ENCODE data around the gene SCN9A. TPM values are rescaled to one million over a fixed set of nuclear protein-coding genes. Genes with fewer than 3 reads are reported as not detected.

SCN9A gene
- total and polyA plus RNA-seq, 2 donors = 0.67 to 32.9 TPM

DNA sequence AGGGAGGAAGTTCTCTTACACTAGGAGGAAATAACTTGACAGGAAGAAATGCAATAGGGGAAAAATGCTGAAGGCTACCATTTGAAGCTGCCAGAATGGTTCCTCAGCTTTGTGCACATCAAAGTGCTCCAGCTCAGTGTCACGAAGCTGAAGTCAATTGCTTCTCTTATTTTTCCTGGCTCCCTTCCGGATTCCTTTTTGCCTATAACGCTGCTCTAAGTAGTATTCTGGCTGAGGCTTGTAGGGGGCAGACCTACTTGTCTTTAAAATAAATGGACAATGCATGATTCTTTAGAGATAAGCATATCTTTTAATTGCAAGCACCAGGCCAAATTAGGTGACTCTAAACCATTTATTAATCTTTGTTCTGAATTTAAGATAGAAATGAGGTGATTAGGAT is 187.7 kb downstream of the SCN9A start:
- no peaks in the 10 kb centered on the region for H3K36me3 ChIP-seq (ENCODE audit: insufficient read depth)
- no peak overlapping the region for H3K27ac ChIP-seq (ENCODE audit: low read depth)
- no peak overlapping the region for H3K4me3 ChIP-seq (ENCODE audit: low read depth, low read length)
- 28% methylated on average over 3 of the region's 3 CpGs for WGBS
- no peaks in the 10 kb centered on the region for H3K4me1 ChIP-seq (ENCODE audit: insufficient read depth)
- DNase-seq (ENCODE audit: extremely low spot score) = no peak

DNA sequence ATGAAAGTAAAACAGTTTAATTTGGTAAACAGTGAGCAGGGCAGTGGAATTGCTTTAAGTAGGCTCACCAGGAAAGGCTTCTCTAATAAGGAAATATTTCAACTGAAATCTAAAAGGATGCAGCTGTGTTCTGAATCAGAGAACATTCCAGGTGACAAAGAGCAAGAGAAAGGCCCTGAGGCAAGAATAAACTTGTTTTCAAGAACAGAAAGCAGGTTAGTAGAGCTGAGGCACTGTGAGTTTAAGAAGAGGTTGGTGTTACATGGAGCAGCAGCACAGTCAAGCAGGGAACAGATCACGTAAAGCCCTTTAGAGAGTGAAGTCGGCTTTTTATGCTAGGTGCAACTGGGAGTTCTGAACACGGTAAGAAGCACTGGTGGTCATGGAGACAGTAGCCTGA is 191.0 kb downstream of the SCN9A start:
- H3K36me3 ChIP-seq (ENCODE audit: insufficient read depth) = no peaks in the 10 kb centered on the region
- H3K4me1 ChIP-seq (ENCODE audit: insufficient read depth) = no peaks in the 10 kb centered on the region
- H3K27ac ChIP-seq (ENCODE audit: low read depth) = no peak overlapping the region
- no peak overlapping the region for H3K4me3 ChIP-seq (ENCODE audit: low read depth, low read length)
- WGBS = 70% methylated on average over 3 of the region's 3 CpGs
- peak; percentile 57 for DNase-seq (ENCODE audit: extremely low spot score)

DNA sequence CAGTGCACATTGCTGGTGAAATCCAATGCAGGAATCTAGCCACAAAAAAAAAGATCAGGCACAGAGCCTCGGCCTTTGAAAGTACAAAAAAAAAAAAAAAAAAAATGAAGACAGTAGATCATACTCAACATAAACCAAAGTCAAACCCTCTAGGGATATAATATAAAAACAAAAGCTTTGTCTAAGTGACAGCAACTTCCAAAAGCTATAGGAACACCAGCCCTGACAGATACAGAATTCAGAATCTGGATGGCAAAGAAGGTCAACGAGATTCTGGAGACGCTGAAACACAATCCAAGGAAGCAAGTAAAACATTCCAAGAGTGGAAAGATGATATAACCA is 194.0 kb downstream of the SCN9A start:
- WGBS = 31% methylated on average over 3 of the region's 3 CpGs
- Histone ChIP-seq H3K36me3 (ENCODE audit: insufficient read depth) (no peaks in the 10 kb centered on the region), H3K4me3 (ENCODE audit: low read depth, low read length) (no peak overlapping the region), H3K27ac (ENCODE audit: low read depth) (no peak overlapping the region), H3K4me1 (ENCODE audit: insufficient read depth) (no peaks in the 10 kb centered on the region)
- DNase-seq (ENCODE audit: extremely low spot score) = no peak

DNA sequence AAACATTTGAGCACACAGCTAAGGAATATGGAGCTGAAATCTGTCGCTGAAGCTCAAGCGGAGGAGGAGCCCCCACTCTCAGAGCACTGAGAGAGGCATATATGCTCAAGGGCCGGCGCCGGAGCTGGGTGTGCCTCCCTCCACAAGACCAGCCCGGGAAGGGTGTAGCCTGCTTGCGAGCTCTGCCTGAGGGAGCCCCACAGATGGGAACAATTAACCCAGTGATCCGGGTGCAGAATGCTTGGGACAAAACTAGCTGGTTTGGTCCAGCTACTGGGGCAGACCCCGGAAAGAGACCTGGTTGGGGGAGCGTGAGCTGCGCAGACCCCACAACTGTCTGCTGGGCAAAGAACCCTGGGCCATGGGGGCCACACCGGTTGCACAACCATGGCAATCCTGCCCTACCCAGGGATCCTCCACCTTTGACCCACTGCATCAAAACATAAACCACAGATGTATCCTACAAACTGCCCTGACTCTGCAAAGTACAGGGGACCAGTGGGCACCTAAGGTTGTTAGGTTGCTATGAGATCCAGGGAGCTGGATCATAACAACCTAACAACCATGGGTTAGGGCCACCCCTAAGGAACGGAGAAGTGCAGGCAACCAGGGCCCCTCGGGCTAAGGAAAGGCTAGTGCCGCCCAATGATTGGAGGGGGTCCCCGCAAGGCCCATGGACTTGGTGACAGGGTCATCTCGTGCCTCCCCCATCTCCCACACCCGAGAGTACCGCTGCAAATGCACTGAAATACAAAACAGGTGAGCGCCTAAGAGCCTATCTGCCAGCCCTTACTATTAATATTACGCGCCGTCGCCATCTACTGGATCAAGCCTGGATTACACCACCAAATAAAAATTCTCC is 194.6 kb downstream of the SCN9A start:
- 60% methylated on average over 24 of the region's 24 CpGs for WGBS
- H3K27ac ChIP-seq (ENCODE audit: low read depth) = no peak overlapping the region
- H3K4me3 ChIP-seq (ENCODE audit: low read depth, low read length) = no peak overlapping the region
- DNase-seq (ENCODE audit: extremely low spot score) = peak; percentile 18
- H3K36me3 ChIP-seq (ENCODE audit: insufficient read depth) = no peaks in the 10 kb centered on the region
- H3K4me1 ChIP-seq (ENCODE audit: insufficient read depth) = no peaks in the 10 kb centered on the region

DNA sequence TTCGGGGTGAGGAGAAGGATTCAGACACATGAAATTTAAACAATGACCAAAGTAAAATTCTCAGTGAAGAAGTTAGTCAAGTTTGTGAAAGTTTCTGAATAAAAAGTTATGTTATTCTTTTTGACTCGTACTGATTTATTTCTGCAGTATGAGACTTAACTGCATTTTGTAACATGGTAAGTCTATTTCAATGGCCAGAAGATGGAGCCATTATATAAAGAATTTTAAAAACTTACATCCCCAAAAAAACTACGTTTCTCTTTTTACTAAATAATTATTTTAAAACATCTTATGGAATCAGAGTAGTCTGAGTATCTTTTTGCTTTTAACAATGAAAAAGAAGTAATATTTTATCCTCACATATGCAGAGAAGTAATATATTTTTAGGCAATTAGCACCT is 196.5 kb downstream of the SCN9A start:
- 26% methylated on average over 3 of the region's 3 CpGs for WGBS
- Histone ChIP-seq H3K36me3 (ENCODE audit: insufficient read depth) (no peaks in the 10 kb centered on the region), H3K27ac (ENCODE audit: low read depth) (no peak overlapping the region), H3K4me1 (ENCODE audit: insufficient read depth) (no peaks in the 10 kb centered on the region), H3K4me3 (ENCODE audit: low read depth, low read length) (no peak overlapping the region)
- DNase-seq (ENCODE audit: extremely low spot score) = no peak

DNA sequence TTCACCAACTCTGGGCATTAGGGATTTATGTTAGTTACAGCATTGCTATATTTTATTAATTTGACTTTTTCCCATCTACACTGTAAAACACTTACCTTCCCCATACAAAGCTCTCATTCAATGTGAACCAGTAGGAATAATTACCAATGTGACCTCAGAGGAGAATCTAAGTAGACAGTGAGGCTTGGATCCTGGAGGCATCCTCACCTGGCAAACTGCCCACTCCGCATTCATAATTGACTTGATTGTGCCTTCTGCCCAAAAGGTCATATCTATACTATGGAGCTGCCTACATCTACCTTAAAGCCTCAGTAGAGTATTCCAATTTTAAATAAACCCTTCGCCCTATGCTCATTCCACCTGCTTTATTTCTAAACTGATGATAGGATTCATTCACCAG is 202.5 kb downstream of the SCN9A start:
- H3K36me3 ChIP-seq (ENCODE audit: insufficient read depth) = no peaks in the 10 kb centered on the region
- no peak for DNase-seq (ENCODE audit: extremely low spot score)
- 92% methylated on average over 2 of the region's 2 CpGs for WGBS
- no peaks in the 10 kb centered on the region for H3K4me1 ChIP-seq (ENCODE audit: insufficient read depth)
- no peak overlapping the region for H3K4me3 ChIP-seq (ENCODE audit: low read depth, low read length)
- H3K27ac ChIP-seq (ENCODE audit: low read depth) = no peak overlapping the region

DNA sequence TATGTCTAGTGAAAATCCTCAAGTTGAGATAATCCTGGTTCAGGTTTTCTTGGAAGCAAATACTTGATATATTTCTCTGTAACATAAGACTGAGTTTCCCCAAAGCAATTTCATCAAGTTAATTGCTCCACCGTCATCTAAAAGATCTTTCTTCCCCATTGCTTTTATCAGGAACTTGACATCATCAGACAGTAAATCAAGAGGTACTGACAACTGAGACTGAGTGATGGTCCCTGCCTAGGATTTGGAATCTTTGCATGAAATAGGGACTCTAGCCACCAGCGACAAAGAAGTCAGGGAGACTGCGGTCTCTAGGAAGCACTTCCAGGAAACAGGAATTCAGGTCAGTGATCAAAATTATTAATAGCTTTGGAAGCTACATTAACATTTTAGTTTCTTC is 204.5 kb downstream of the SCN9A start:
- Histone ChIP-seq H3K36me3 (ENCODE audit: insufficient read depth) (no peaks in the 10 kb centered on the region), H3K27ac (ENCODE audit: low read depth) (no peak overlapping the region), H3K4me3 (ENCODE audit: low read depth, low read length) (no peak overlapping the region), H3K4me1 (ENCODE audit: insufficient read depth) (no peaks in the 10 kb centered on the region)
- 59% methylated on average over 3 of the region's 3 CpGs for WGBS
- DNase-seq (ENCODE audit: extremely low spot score) = no peak

DNA sequence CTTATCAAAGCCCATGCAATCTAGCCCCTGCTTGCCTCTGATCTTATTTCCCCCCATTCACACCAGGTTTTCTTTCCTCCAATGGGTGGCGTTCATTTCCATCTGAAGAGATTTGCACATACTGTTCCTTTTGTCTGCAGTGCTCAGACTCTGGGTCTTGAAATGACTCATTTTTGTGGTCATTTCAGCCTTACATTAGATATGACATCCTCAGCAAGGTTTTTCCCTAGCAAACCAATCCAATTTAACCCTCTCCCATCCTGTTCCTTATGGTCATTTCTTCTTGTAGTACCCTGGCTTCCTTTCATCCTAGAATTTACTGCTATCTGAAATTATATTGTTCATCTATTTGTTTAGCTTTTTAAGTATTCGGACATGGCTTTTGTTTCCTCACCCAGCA is 205.4 kb downstream of the SCN9A start:
- Histone ChIP-seq H3K27ac (ENCODE audit: low read depth) (no peak overlapping the region), H3K4me3 (ENCODE audit: low read depth, low read length) (no peak overlapping the region), H3K4me1 (ENCODE audit: insufficient read depth) (no peaks in the 10 kb centered on the region), H3K36me3 (ENCODE audit: insufficient read depth) (no peaks in the 10 kb centered on the region)
- 84% methylated on average over 2 of the region's 2 CpGs for WGBS
- DNase-seq (ENCODE audit: extremely low spot score) = no peak

DNA sequence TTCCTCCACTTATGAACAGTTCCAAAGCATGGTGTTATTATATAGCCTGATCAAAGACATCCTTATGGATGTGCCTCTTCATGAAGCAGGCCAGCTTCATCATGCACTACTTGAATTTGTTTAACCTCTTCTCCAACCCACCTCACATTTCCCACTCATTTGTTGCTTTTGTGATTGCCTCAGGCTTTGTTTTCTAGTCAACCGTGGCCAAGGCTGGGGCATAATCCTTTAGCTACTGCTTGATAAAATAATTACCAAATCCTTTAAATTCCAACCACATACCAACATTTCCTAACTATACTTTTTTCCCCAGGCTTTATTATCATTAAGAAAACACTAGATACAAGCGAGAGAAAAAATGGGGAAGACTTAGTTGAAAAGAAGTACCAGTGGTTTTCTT is 208.3 kb downstream of the SCN9A start:
- no peak for DNase-seq (ENCODE audit: extremely low spot score)
- WGBS = 22% methylated on average over 2 of the region's 2 CpGs
- H3K27ac ChIP-seq (ENCODE audit: low read depth) = no peak overlapping the region

DNA sequence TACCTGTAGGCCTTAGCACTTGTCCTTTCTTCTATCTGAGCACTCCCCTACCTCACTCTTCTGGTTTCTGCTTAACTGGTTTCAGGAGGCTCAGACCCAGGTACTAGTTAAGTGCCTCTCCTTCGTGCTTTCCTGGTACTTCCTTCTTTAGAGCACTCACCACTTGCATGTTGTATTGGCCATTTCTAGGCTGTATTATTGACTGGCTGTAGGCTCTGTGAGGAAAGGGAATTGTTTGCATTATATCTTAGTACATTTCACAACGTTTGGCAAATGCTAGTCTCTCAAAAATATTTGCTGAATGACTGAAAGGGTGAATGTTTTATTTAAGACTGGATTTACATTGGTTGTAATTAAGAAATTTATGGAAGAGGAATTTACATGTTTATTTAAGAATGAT is 212.0 kb downstream of the SCN9A start:
- Histone ChIP-seq H3K27ac (ENCODE audit: low read depth) (no peak overlapping the region), H3K36me3 (ENCODE audit: insufficient read depth) (no peaks in the 10 kb centered on the region), H3K4me3 (ENCODE audit: low read depth, low read length) (no peak overlapping the region), H3K4me1 (ENCODE audit: insufficient read depth) (no peaks in the 10 kb centered on the region)
- no peak for DNase-seq (ENCODE audit: extremely low spot score)
- WGBS = 48% methylated on average over 2 of the region's 2 CpGs

More for the DNA sequence above, 208.3 kb downstream of the SCN9A start:
- H3K4me1 ChIP-seq (ENCODE audit: insufficient read depth) = no peaks in the 10 kb centered on the region
- no peak overlapping the region for H3K4me3 ChIP-seq (ENCODE audit: low read depth, low read length)
- no peaks in the 10 kb centered on the region for H3K36me3 ChIP-seq (ENCODE audit: insufficient read depth)

DNA sequence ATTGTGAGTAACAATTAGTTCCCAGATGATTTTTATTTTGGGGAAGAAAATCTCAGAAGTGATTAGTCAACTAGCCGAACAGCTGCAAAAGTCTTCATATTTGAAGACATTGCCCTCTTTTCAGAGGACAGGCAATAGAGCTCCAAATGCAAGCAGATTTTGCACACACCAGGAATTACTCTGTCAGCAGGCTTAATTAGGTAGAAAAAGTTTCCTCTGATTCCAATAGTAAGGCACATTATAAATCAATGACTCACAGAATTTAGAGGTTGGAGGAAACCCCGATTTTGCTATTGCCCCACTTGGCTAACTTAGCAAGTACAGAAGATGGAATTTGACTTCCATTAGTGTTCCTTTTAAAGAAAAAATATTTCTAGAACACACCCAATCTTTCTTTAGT is 217.2 kb downstream of the SCN9A start:
- no peak for DNase-seq (ENCODE audit: extremely low spot score)
- Histone ChIP-seq H3K4me1 (ENCODE audit: insufficient read depth) (no peaks in the 10 kb centered on the region), H3K4me3 (ENCODE audit: low read depth, low read length) (no peak overlapping the region), H3K36me3 (ENCODE audit: insufficient read depth) (no peaks in the 10 kb centered on the region), H3K27ac (ENCODE audit: low read depth) (no peak overlapping the region)
- 75% methylated on average over 2 of the region's 2 CpGs for WGBS

DNA sequence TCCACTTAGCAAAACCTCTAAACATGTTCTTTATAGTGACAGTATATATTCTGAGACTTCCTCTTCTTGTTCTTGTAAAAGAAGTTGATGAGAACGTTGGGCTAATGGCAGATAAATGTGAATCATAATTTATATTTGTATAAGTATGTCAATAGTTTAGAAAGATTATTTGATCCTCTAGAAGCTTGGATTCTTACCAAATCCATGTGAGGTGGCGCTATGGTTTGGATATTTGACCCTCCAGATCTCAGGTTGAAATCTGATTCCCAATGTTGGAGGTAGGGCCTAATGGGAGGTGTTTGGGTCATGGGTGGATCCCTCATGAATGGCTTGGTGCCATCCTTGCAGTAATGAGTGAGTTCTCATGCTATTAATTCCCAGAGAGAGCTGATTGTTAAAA is 218.2 kb downstream of the SCN9A start:
- 64% methylated on average over 2 of the region's 2 CpGs for WGBS
- H3K4me3 ChIP-seq (ENCODE audit: low read depth, low read length) = no peak overlapping the region
- no peaks in the 10 kb centered on the region for H3K4me1 ChIP-seq (ENCODE audit: insufficient read depth)
- no peak overlapping the region for H3K27ac ChIP-seq (ENCODE audit: low read depth)
- no peaks in the 10 kb centered on the region for H3K36me3 ChIP-seq (ENCODE audit: insufficient read depth)
- no peak for DNase-seq (ENCODE audit: extremely low spot score)

DNA sequence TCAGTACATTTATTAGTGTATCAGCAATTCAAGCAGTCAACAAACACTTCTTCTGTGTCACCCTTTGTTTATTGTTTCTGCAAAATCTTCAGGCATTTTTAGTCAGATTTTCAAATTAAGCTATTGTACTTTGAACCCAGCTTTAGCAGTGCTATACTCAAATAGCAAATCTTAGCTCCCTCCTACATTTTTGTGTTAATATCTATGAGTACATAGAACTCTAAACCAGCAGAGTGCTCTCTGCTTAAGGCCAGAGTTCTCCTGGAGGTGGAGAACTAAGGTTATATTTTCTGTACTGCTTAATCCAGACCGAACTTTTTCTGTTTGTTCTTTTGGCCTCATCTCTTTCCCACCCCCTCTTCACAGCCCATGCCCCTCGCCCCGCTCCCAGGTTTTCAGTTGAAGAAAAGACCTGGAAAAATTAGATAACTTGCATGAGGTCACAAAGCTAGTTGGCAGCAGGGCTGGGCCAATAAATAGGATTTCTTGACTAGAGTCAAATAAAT is 218.7 kb downstream of the SCN9A start:
- no peak for DNase-seq (ENCODE audit: extremely low spot score)
- WGBS = 90% methylated on average over 3 of the region's 3 CpGs
- no peaks in the 10 kb centered on the region for H3K36me3 ChIP-seq (ENCODE audit: insufficient read depth)

DNA sequence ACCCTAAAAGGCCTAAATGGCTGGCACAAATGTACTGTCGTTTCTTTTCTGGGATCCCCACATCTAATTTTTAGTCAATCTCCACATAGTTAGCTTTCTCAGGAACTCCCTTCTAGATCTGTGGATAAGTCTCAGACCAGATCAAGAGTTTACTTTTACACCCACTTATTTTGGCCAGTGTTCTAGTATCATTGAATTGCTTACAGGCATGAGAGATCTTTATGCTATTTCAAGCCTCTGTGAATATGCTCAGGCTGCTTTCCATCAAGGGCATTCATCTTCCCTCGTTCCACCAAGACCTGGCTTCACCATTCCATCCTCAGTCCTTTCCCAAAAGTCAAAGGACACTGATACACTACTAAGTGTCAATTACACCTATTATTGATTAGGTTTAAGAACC is 220.2 kb downstream of the SCN9A start:
- no peak overlapping the region for H3K4me3 ChIP-seq (ENCODE audit: low read depth, low read length)
- DNase-seq (ENCODE audit: extremely low spot score) = no peak
- H3K36me3 ChIP-seq (ENCODE audit: insufficient read depth) = no peaks in the 10 kb centered on the region
- no peak overlapping the region for H3K27ac ChIP-seq (ENCODE audit: low read depth)
- no peaks in the 10 kb centered on the region for H3K4me1 ChIP-seq (ENCODE audit: insufficient read depth)
- WGBS = 70% methylated on average over 2 of the region's 2 CpGs

More for the DNA sequence above, 218.7 kb downstream of the SCN9A start:
- Histone ChIP-seq H3K27ac (ENCODE audit: low read depth) (no peak overlapping the region), H3K4me3 (ENCODE audit: low read depth, low read length) (no peak overlapping the region), H3K4me1 (ENCODE audit: insufficient read depth) (no peaks in the 10 kb centered on the region)

Data from urinary bladder (tissue), 4 donors.